Duodenal mucosa (tissue), 2 donors: ENCODE results near the gene ASIC1.

Source experiments
- H3K27ac ChIP-seq: one replicate; pipeline ENCODE4 v1.7.0; 2013; ENCODE audit warnings: low read depth, low read length
- H3K27me3 ChIP-seq, 2 donors: one replicate each; pipeline ENCODE4 v1.7.0; 2013; ENCODE audit warnings: low read length in 2 of 2, control low read depth in 1 of 2; ENCODE audit not compliant: insufficient read depth in 2 of 2, control insufficient read depth in 1 of 2
- H3K36me3 ChIP-seq, 2 donors: one replicate each; pipeline ENCODE4 v1.7.0; 2013; ENCODE audit warnings: low read length in 2 of 2, control low read depth in 1 of 2; ENCODE audit not compliant: insufficient read depth in 2 of 2, control insufficient read depth in 1 of 2
- H3K4me1 ChIP-seq, 2 donors: one replicate each; pipeline ENCODE4 v1.7.0; 2013; ENCODE audit warnings: low read length in 2 of 2, control low read depth in 1 of 2; ENCODE audit not compliant: insufficient read depth in 2 of 2, control insufficient read depth in 1 of 2
- H3K4me3 ChIP-seq, 2 donors: one replicate each; pipeline ENCODE4 v1.7.0; 2013; ENCODE audit warnings: low read length in 2 of 2, low read depth in 1 of 2
- H3K9ac ChIP-seq, 2 donors: one replicate each; pipeline ENCODE4 v1.7.0; 2013; ENCODE audit warnings: low read length in 2 of 2, low read depth in 1 of 2
- H3K9me3 ChIP-seq, 2 donors: one replicate each; pipeline ENCODE4 v1.7.0; 2013; ENCODE audit warnings: low read length in 2 of 2, control low read depth in 1 of 2; ENCODE audit not compliant: control insufficient read depth in 1 of 2

ASIC1 gene

GRCh38 chr12:50060120-50060468 lies 2.7 kb downstream of the ASIC1 start:
- no peak overlapping the region for H3K27ac ChIP-seq
- H3K4me1 ChIP-seq = peaks cover 15 to 17% of the 10 kb centered on the region in 2 donors
- H3K9ac ChIP-seq = no peak overlapping the region
- H3K36me3 ChIP-seq = no peaks in the 10 kb centered on the region
- H3K4me3 ChIP-seq = no peak overlapping the region
- no peaks in the 10 kb centered on the region for H3K9me3 ChIP-seq
- peaks cover 7 to 26% of the 10 kb centered on the region in 2 donors for H3K27me3 ChIP-seq

GRCh38 chr12:50061171-50061570 lies 3.8 kb downstream of the ASIC1 start:
- H3K9me3 ChIP-seq = no peaks in the 10 kb centered on the region
- no peak overlapping the region for H3K4me3 ChIP-seq
- H3K4me1 ChIP-seq = peaks cover 14 to 15% of the 10 kb centered on the region in 2 donors
- H3K27ac ChIP-seq = no peak overlapping the region
- H3K9ac ChIP-seq = no peak overlapping the region
- H3K27me3 ChIP-seq = peaks cover 7 to 24% of the 10 kb centered on the region in 2 donors
- H3K36me3 ChIP-seq = no peaks in the 10 kb centered on the region

GRCh38 chr12:50061946-50062686 lies 4.7 kb downstream of the ASIC1 start:
- Histone ChIP-seq H3K9me3 (no peaks in the 10 kb centered on the region), H3K9ac (no peak overlapping the region), H3K36me3 (no peaks in the 10 kb centered on the region), H3K4me3 (no peak overlapping the region), H3K27me3 (peaks cover 0 to 14% of the 10 kb centered on the region in 2 donors), H3K27ac (no peak overlapping the region), H3K4me1 (peaks cover 7 to 15% of the 10 kb centered on the region in 2 donors)

- no peak overlapping the region for H3K27ac ChIP-seq
- H3K9me3 ChIP-seq = no peaks in the 10 kb centered on the region
- H3K36me3 ChIP-seq = no peaks in the 10 kb centered on the region
- no peak overlapping the region for H3K9ac ChIP-seq
- H3K4me1 ChIP-seq = peaks cover 6 to 14% of the 10 kb centered on the region in 2 donors
- no peak overlapping the region for H3K4me3 ChIP-seq
- H3K27me3 ChIP-seq = peaks cover 0 to 13% of the 10 kb centered on the region in 2 donors
Observed at GRCh38 chr12:50062728-50063460, 5.5 kb downstream of the ASIC1 start.

GRCh38 chr12:50065726-50066310 lies 8.4 kb downstream of the ASIC1 start:
- H3K27ac ChIP-seq = no peak overlapping the region
- H3K4me3 ChIP-seq = no peak overlapping the region
- no peaks in the 10 kb centered on the region for H3K9me3 ChIP-seq
- H3K27me3 ChIP-seq = no peaks in the 10 kb centered on the region
- H3K36me3 ChIP-seq = no peaks in the 10 kb centered on the region
- H3K9ac ChIP-seq = no peak overlapping the region
- H3K4me1 ChIP-seq = peaks cover 9 to 11% of the 10 kb centered on the region in 2 donors

GRCh38 chr12:50066402-50066801 lies 9.0 kb downstream of the ASIC1 start:
- Histone ChIP-seq H3K9me3 (no peaks in the 10 kb centered on the region), H3K27me3 (no peaks in the 10 kb centered on the region), H3K36me3 (no peaks in the 10 kb centered on the region), H3K27ac (no peak overlapping the region), H3K9ac (no peak overlapping the region), H3K4me3 (no peak overlapping the region), H3K4me1 (peaks cover 5 to 6% of the 10 kb centered on the region in 2 donors)

GRCh38 chr12:50069069-50069468 lies 11.7 kb downstream of the ASIC1 start:
- no peak overlapping the region for H3K4me3 ChIP-seq
- H3K27me3 ChIP-seq = no peaks in the 10 kb centered on the region
- no peak overlapping the region for H3K9ac ChIP-seq
- H3K36me3 ChIP-seq = no peaks in the 10 kb centered on the region
- H3K4me1 ChIP-seq = peaks cover 3 to 5% of the 10 kb centered on the region in 2 donors
- H3K9me3 ChIP-seq = no peaks in the 10 kb centered on the region
- H3K27ac ChIP-seq = no peak overlapping the region

- no peaks in the 10 kb centered on the region for H3K9me3 ChIP-seq
- H3K36me3 ChIP-seq = no peaks in the 10 kb centered on the region
- H3K9ac ChIP-seq = no peak overlapping the region
- no peak overlapping the region for H3K27ac ChIP-seq
- no peaks in the 10 kb centered on the region for H3K27me3 ChIP-seq
- H3K4me1 ChIP-seq = peaks cover 3 to 5% of the 10 kb centered on the region in 2 donors
- H3K4me3 ChIP-seq = no peak overlapping the region
Observed at GRCh38 chr12:50069539-50069938, 12.1 kb downstream of the ASIC1 start.

- Histone ChIP-seq H3K27me3 (no peaks in the 10 kb centered on the region), H3K27ac (no peak overlapping the region), H3K9me3 (no peaks in the 10 kb centered on the region), H3K9ac (peak overlapping the region in 1 of 2 donors; percentile 36), H3K4me3 (peak overlapping the region in 1 of 2 donors; percentile 25), H3K4me1 (peaks cover 7 to 8% of the 10 kb centered on the region in 2 donors), H3K36me3 (no peaks in the 10 kb centered on the region)
Observed at GRCh38 chr12:50070314-50071060, 13.1 kb downstream of the ASIC1 start.
